C4-2B (cell line): ENCODE results near the gene GJA9.

Source experiments
- CTCF ChIP-seq: fragments of 450-650 bp; conservative IDR thresholded peaks from 2 replicates; pipeline ENCODE4 v1.5.1; 2017; ENCODE audit warnings: mild to moderate bottlenecking
- ZFX ChIP-seq: fragments of 450-650 bp; IDR thresholded peaks from 2 replicates; pipeline ENCODE4 v1.6.1; 2017

DNA sequence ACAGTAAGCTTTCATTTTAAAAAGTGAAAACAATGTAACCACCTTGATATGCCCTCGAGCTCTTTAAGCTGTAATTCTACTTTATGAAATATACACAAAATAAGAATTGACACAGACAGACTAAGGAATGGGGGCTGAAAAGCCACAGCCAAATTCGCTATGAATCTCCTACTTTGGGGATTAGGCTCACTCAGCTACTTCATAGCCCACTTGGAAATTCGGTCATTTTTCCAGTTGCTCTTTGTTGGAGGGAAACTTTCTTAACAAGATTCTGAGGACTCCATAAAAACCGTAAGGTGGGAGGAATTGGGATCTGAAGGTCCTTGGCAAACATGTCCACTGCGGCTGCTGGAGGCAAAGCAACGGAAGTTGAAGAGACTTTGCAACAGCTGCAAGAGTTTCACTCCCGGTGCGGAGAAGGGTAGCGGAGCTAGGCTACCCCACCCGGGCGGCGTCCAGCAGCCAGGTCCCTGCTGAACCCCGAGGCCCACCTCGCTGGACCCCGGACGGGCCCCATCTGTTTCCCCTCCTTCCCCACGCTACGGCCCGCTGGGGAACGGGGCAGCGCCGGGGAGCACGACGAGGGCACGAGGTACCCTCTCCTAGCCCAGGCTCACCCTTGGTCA lies 8.9 kb downstream of the GJA9 start:
- TF ChIP-seq CTCF: no peak
- 0 out of 2 replicates have a peak, but pooled peaks have one; percentile 33 for TF ChIP-seq ZFX
